Omental fat pad (tissue), 4 donors: ENCODE results near the gene MAF. TPM values are rescaled to one million over a fixed set of nuclear protein-coding genes. Genes with fewer than 3 reads are reported as not detected.
A peak's percentile ranks its signal among the peaks of the same experiment; 100 is the strongest.

Experiments used
- ATAC-seq: fragments of 150-250 bp; one replicate; pipeline ENCODE4 v1.9.1; 2016; ENCODE audit warnings: mild to moderate bottlenecking, moderate library complexity; ENCODE audit not compliant: low FRiP score
- DNase-seq: peaks from one replicate; pipeline ENCODE4 v3.0.0-alpha.2; 2019; ENCODE audit warnings: low spot score
- CTCF ChIP-seq, 3 donors: fragments of 450-650 bp; IDR thresholded peaks; one replicate each; pipeline ENCODE4 v1.5.1; 2016 to 2017; ENCODE audit warnings: antibody characterized with exemption in 3 of 3, mild to moderate bottlenecking in 3 of 3, moderate library complexity in 2 of 3
- total RNA-seq, 4 donors: library from RNA; depleted of rRNA; stranded (reverse); fragments of >200 nt; gene quantifications; one replicate each; pipeline ENCODE4 v1.1.0, GENCODE V29; 2016

The MAF gene
- 10 to 100 TPM; 49.8 to 83.6 (median 67.8) TPM for total RNA-seq

GRCh38 chr16:79600638-79601091, at the start of gene MAF:
MAF (minus strand) TSS chr16:79600737; CDS start chr16:79599902, 835 bp downstream.
- ATAC-seq = peak; percentile 80
- TF ChIP-seq CTCF (IDR thresholded peaks at IDR 0.05) = no peak

GRCh38 chr16:79648826-79649225, 48.3 kb upstream of the MAF start:
- no peak for TF ChIP-seq CTCF (IDR thresholded peaks at IDR 0.05)
- ATAC-seq (no peak), DNase-seq (no peak)

More at GRCh38 chr16:79600638-79601091, at the start of gene MAF:
- DNase-seq = peak; percentile 90

GRCh38 chr16:79647586-79647985, 47.0 kb upstream of the MAF start:
- DNase-seq = no peak
- ATAC-seq = no peak
- no peak for TF ChIP-seq CTCF (IDR thresholded peaks at IDR 0.05)

GRCh38 chr16:79645701-79646100, 45.2 kb upstream of the MAF start:
- TF ChIP-seq CTCF (IDR thresholded peaks at IDR 0.05) = no peak
- no peak for ATAC-seq
- DNase-seq = no peak

GRCh38 chr16:79644971-79645667, 44.6 kb upstream of the MAF start:
- ATAC-seq = no peak
- DNase-seq = no peak
- no peak for TF ChIP-seq CTCF (IDR thresholded peaks at IDR 0.05)

- DNase-seq = no peak
- TF ChIP-seq CTCF (IDR thresholded peaks at IDR 0.05) = no peak
- no peak for ATAC-seq
Measured at GRCh38 chr16:79642652-79643051, 42.1 kb upstream of the MAF start.
